HG03097 (cell line): ENCODE data around the gene PHAF1.

Experiments
- ATAC-seq: cut with Tn5 transposase; IDR thresholded peaks from one replicate; pipeline ENCODE4 v1.9.1; 2021; ENCODE audit not compliant: unreplicated experiment, low FRiP score

PHAF1 gene

GRCh38 chr16:67191995-67192681 lies 82.4 kb downstream of the PHAF1 start, which contains the start of gene E2F4:
E2F4 (plus strand) TSS chr16:67192155; CDS start chr16:67192228, 73 bp downstream.
- peak; percentile 55 for ATAC-seq

- no peak for ATAC-seq
Observed at GRCh38 chr16:67192781-67193361, 83.1 kb downstream of the PHAF1 start.

- ATAC-seq, result no peak
Observed at GRCh38 chr16:67193536-67193935, 83.8 kb downstream of the PHAF1 start.

- ATAC-seq, result no peak
Observed at GRCh38 chr16:67194260-67194659, 84.5 kb downstream of the PHAF1 start.

GRCh38 chr16:67195676-67196075 lies 85.9 kb downstream of the PHAF1 start:
- ATAC-seq, result no peak

GRCh38 chr16:67196881-67197280 lies 87.1 kb downstream of the PHAF1 start:
- ATAC-seq, result no peak

- no peak for ATAC-seq
Observed at GRCh38 chr16:67197704-67198103, 88.0 kb downstream of the PHAF1 start.
